ENCODE data around the gene RPS18. TPM values are rescaled to one million over a fixed set of nuclear protein-coding genes. Genes with fewer than 3 reads are reported as not detected.
A peak's percentile ranks its signal among the peaks of the same experiment; 100 is the strongest.

RPS18 gene
- total and polyA plus RNA-seq, 9 of the 15 experiments (the other 6 are each of a cell fraction or from before 2014, with no cell fraction given), result 5,023 to 17,516 (median 8,131) TPM

GRCh38 chr6:33276864-33277662 lies 5.2 kb downstream of the RPS18 start, which contains the start of gene B3GALT4 (continued):
- peak; percentile 94 for TF ChIP-seq ELF2 (CRISPR knock-in tag; IDR thresholded peaks at IDR 0.05)
- TF ChIP-seq FOXM1 (IDR thresholded peaks at IDR 0.05; ENCODE audit: low read depth), result no peak
- TF ChIP-seq FOXM1 (CRISPR knock-in tag; IDR thresholded peaks at IDR 0.05; ENCODE audit: low read depth), result peak; percentile 97
- no peak for TF ChIP-seq CEBPZ (IDR thresholded peaks at IDR 0.05; ENCODE audit: borderline replicate concordance, low read depth, low read length)
- TF ChIP-seq POU5F1 (IDR thresholded peaks at IDR 0.05; ENCODE audit: borderline replicate concordance, low read depth, low read length, partially characterized antibody), result peak; percentile 4
- TF ChIP-seq NKRF (IDR thresholded peaks at IDR 0.05; ENCODE audit: borderline replicate concordance), result no peak
- TF ChIP-seq NCOA1 (IDR thresholded peaks at IDR 0.05; ENCODE audit: low read depth), result no peak
- TF ChIP-seq REST (IDR thresholded peaks at IDR 0.05; ENCODE audit: borderline replicate concordance), result peak; percentile 58; the same call in 1 of the 2 replicates
- TF ChIP-seq REST (CRISPR knock-in tag; IDR thresholded peaks at IDR 0.05; ENCODE audit: low read depth), result peak; percentile 88
- no peak for TF ChIP-seq SRSF1 (IDR thresholded peaks at IDR 0.05; ENCODE audit: low read depth, low read length)
- TF ChIP-seq PHF8 (IDR thresholded peaks at IDR 0.05; ENCODE audit: borderline replicate concordance, low read length), result peak; percentile 52; the same call in 1 of the 2 replicates
- 0 out of 2 replicates have a peak, but pooled peaks have one; percentile 24 for TF ChIP-seq FOSL1 (tag; conservative IDR thresholded peaks at IDR 0.05)
- peak; percentile 79; the same call in 1 of the 2 replicates for TF ChIP-seq HNRNPL (IDR thresholded peaks at IDR 0.05; ENCODE audit: low read depth, low read length)
- peak; percentile 13; the same call in 1 of the 2 replicates for TF ChIP-seq NFXL1 (CRISPR knock-in tag; IDR thresholded peaks at IDR 0.05)

All from K562 (cell line).